ENCODE measurements around the gene PLXND1.

PLXND1 gene

DNA sequence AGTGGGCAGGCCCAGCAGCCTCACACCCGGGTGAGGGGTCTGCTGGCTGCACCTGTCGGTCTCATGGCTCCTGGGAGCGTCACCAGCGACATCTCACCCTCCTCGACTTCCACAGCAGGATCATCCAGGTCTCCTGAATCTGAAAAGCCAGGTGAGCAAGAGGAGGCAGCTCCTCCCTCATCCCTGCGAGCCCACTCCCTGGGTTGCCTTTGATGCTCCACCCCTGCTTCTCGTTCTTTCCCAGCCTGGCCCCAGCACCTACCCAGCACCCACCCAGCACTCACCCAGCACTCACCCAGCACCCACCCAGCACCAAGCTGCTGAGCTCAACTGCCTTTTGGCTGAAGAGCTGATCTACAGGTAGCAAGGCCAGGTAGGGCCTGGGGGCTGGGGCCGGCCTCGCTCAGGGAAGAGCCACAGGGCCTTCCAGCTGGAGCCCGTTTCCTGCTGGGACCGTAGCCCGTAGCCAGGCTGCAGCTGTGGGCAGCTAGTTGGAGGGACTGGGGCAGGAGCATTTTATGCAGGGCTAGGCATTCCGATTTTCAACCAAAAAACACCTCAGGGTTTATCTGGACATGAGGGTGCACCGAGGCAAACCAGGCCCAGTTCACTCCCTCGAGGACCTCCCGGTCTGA lies 63.2 kb downstream of the PLXND1 start, which contains the start of gene H1-8:
TSS of gene H1-8 (plus strand) at position 20 of the 635 bp plus-strand sequence. CDS start at position 64, 44 bp downstream.
- no peak for DNase-seq

DNA sequence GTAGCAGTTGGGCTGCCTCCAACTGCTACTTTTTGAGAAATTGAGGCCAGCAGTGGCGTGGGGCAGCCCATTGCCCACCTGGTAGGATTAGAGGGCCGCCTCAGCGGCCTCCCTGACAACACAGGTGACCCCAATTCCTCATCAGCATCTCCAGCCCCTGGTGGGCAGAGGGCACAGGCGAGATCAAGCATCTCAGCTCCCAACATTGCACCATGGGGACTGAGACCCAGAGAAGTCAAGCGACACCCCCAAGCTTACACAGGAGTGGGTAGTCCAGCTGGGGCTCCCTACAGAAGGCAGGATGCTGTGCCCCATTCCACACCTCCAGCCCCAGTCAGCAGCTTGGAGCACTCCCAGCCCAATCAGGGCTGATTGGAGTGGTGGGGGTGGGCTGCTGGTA lies 63.7 kb downstream of the PLXND1 start:
- DNase-seq = no peak

DNA sequence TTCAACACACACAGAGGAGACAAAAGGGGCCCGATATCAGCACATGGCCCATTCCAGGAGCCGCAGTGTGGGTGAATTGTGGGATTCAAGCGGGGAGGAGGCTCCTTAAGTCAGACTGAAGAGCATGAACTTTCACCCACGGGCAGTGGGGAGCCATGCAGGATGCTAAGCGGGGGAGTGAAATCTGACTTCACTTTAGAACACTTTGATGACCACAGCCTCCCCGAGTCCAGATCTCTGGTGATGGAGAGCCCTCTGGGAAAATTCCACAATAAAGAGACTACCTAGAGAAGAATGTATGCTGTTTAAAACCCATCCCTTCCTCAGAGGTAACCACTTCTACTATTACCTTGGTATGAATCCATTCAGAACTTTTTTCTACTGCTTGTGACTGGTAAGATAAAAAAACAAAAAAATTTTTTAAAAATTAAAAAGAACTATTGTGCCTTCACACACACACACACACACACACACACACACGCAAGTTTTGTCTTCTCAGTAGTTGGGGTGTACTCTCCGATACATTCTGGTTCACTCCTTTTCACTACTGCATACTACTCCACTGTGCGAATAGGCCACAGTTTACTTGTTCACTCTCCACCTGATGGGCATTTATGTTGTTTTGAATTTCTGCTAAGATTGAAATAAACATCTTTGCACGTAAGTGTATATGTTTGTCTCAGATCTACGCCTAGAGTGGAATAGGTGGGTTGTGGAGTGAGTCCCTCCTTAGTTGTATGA lies 65.5 kb downstream of the PLXND1 start:
- no peak for DNase-seq

DNA sequence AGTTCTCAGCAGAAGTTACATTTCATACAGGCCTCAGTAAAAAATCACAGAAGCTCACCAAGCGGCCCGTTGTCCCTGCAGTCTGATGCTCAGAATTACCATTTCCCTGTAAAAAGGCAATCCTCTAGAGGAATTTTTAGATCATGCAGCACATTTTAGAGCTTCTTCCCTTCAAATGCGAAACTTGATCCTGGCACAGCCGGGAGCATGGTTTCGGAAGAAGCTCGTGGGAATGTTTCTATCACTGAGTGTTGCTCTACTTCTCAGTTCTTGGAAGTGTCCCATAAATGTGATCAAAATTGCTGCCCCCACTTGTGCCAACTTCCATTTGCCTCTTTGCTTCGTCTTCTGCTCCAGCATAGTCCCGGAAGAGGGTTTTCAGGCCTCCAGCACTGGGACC lies 67.3 kb downstream of the PLXND1 start:
- no peak for DNase-seq

DNA sequence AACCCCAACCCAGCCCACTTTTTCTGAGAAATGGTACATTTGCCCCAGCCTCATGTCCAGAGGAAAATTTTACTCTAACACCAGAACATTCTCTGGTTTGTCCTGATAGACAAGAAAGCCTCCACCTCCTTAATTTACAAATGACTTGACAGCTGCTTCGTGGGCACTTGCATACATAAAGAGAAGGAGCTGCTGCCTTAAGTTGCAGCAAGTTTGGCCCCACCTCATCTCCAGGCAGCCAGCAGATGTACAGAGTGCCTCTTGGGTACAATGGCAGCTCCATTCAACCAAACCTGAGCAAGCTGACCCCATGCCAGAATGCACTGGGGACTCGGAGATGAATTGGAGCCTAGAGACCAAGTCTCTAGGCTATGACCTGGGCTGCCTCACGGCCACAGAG lies 69.7 kb downstream of the PLXND1 start:
- no peak for DNase-seq

DNA sequence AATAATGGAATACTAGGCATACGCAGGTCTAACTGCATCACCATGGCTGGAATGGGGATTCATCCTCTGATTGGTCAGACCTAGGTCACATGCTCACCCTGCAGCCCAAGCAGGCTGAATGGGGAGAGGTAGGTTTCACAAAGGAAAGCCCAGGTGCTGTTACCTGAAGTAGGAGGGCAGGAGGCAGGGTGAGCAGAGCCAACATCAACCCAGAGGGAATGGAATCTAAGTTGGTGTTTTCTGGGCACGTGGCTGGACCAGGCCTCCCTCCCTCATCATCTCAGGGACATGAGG lies 70.2 kb downstream of the PLXND1 start:
- no peak for DNase-seq

DNA sequence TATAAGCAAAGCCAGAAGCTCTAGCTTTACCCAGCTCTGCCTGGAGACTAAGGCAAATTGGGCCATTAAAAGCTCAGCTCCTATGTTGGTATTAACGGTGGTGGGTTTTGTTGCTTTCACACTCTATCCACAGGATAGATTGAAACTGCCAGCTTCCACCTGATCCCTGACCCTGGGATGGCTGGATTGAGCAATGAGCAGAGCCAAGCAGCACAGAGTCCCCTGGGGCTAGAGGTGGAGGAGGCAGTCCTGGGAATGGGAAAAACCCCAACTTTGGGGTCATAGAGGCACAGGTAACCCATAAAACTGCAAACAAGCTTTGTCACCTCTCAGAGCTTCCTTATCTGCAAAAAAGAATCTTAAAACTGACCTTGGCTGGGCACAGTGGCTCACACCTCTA lies 71.4 kb downstream of the PLXND1 start:
- no peak for DNase-seq

DNA sequence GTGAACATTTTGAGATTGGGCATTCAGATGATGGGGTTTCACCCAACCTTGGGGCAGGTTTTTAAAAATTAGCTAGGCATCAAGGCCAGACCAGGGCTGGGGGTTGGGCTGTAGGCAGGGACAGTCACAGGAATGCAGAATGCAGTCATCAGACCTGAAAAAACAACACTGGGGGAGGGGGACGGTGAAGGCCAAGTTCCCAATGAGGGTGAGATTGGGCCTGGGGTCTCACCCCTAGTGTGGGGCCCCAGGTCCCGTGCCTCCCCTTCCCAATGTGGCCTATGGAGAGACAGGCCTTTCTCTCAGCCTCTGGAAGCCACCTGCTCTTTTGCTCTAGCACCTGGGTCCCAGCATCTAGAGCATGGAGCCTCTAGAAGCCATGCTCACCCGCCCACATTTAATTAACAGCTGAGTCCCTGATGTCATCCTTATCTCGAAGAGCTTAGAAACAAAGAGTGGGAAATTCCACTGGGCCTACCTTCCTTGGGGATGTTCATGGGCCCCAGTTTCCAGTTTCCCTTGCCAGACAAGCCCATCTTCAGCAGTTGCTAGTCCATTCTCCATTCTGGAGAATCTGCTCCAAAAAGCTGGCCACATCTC lies 71.9 kb downstream of the PLXND1 start:
- no peak for DNase-seq

DNA sequence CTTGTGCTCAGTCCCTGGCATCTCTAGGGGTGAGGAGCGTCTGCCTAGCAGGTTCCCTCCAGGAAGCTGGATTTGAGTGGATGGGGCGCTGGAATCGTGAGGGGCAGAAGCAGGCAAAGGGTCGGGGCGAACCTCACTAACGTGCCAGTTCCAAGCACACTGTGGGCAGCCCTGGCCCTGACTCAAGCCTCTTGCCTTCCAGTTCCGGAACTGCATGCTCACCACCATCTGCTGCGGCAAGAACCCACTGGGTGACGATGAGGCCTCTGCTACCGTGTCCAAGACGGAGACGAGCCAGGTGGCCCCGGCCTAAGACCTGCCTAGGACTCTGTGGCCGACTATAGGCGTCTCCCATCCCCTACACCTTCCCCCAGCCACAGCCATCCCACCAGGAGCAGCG lies 73.1 kb downstream of the PLXND1 start:
- no peak for DNase-seq

DNA sequence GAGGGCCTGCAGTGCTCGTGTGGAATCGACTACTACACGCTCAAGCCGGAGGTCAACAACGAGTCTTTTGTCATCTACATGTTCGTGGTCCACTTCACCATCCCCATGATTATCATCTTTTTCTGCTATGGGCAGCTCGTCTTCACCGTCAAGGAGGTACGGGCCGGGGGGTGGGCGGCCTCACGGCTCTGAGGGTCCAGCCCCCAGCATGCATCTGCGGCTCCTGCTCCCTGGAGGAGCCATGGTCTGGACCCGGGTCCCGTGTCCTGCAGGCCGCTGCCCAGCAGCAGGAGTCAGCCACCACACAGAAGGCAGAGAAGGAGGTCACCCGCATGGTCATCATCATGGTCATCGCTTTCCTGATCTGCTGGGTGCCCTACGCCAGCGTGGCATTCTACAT lies 74.2 kb downstream of the PLXND1 start:
- no peak for DNase-seq

DNA sequence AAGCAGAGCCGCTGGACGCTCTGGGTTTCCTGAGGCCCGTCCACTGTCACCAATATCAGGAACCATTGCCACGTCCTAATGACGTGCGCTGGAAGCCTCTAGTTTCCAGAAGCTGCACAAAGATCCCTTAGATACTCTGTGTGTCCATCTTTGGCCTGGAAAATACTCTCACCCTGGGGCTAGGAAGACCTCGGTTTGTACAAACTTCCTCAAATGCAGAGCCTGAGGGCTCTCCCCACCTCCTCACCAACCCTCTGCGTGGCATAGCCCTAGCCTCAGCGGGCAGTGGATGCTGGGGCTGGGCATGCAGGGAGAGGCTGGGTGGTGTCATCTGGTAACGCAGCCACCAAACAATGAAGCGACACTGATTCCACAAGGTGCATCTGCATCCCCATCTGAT lies 74.8 kb downstream of the PLXND1 start:
- DNase-seq = no peak

DNA sequence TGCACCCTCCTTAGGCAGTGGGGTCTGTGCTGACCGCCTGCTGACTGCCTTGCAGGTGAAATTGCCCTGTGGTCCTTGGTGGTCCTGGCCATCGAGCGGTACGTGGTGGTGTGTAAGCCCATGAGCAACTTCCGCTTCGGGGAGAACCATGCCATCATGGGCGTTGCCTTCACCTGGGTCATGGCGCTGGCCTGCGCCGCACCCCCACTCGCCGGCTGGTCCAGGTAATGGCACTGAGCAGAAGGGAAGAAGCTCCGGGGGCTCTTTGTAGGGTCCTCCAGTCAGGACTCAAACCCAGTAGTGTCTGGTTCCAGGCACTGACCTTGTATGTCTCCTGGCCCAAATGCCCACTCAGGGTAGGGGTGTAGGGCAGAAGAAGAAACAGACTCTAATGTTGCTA lies 75.7 kb downstream of the PLXND1 start:
- no peak for DNase-seq

DNA sequence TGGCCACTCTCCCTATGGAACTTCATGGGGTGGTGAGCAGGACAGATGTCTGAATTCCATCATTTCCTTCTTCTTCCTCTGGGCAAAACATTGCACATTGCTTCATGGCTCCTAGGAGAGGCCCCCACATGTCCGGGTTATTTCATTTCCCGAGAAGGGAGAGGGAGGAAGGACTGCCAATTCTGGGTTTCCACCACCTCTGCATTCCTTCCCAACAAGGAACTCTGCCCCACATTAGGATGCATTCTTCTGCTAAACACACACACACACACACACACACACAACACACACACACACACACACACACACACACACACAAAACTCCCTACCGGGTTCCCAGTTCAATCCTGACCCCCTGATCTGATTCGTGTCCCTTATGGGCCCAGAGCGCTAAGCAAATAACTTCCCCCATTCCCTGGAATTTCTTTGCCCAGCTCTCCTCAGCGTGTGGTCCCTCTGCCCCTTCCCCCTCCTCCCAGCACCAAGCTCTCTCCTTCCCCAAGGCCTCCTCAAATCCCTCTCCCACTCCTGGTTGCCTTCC lies 76.2 kb downstream of the PLXND1 start:
- DNase-seq = no peak

DNA sequence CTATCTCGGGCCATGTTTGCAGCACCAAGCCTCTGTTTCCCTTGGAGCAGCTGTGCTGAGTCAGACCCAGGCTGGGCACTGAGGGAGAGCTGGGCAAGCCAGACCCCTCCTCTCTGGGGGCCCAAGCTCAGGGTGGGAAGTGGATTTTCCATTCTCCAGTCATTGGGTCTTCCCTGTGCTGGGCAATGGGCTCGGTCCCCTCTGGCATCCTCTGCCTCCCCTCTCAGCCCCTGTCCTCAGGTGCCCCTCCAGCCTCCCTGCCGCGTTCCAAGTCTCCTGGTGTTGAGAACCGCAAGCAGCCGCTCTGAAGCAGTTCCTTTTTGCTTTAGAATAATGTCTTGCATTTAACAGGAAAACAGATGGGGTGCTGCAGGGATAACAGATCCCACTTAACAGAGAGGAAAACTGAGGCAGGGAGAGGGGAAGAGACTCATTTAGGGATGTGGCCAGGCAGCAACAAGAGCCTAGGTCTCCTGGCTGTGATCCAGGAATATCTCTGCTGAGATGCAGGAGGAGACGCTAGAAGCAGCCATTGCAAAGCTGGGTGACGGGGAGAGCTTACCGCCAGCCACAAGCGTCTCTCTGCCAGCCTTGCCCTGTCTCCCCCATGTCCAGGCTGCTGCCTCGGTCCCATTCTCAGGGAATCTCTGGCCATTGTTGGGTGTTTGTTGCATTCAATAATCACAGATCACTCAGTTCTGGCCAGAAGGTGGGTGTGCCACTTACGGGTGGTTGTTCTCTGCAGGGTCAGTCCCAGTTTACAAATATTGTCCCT lies 76.9 kb downstream of the PLXND1 start:
- DNase-seq = no peak

DNA sequence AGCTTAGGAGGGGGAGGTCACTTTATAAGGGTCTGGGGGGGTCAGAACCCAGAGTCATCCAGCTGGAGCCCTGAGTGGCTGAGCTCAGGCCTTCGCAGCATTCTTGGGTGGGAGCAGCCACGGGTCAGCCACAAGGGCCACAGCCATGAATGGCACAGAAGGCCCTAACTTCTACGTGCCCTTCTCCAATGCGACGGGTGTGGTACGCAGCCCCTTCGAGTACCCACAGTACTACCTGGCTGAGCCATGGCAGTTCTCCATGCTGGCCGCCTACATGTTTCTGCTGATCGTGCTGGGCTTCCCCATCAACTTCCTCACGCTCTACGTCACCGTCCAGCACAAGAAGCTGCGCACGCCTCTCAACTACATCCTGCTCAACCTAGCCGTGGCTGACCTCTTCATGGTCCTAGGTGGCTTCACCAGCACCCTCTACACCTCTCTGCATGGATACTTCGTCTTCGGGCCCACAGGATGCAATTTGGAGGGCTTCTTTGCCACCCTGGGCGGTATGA lies 77.8 kb downstream of the PLXND1 start, which contains the start of gene RHO:
TSS of gene RHO (plus strand) at position 51 of the 512 bp plus-strand sequence. CDS start at position 146, 95 bp downstream.
- no peak for DNase-seq

DNA sequence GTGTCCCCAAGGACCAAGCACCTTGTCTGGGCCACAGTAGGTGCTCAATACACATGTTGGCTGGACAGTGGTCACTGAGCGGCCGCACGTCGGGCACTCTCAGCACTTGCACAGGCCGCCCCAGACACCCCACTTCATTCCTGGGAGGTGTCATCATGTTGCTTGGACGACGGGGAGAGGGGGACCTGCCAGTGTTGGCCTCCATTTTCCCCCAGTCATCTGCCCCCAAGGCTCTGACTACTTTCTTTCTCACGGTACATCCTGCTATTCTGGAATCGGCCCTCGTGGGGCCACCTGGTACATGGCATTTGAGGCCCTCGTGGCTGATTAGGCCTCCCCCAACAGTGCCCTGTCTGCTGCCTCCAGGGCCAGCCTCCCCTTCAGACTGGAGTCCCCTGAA lies 79.2 kb downstream of the PLXND1 start:
- no peak for DNase-seq

DNA sequence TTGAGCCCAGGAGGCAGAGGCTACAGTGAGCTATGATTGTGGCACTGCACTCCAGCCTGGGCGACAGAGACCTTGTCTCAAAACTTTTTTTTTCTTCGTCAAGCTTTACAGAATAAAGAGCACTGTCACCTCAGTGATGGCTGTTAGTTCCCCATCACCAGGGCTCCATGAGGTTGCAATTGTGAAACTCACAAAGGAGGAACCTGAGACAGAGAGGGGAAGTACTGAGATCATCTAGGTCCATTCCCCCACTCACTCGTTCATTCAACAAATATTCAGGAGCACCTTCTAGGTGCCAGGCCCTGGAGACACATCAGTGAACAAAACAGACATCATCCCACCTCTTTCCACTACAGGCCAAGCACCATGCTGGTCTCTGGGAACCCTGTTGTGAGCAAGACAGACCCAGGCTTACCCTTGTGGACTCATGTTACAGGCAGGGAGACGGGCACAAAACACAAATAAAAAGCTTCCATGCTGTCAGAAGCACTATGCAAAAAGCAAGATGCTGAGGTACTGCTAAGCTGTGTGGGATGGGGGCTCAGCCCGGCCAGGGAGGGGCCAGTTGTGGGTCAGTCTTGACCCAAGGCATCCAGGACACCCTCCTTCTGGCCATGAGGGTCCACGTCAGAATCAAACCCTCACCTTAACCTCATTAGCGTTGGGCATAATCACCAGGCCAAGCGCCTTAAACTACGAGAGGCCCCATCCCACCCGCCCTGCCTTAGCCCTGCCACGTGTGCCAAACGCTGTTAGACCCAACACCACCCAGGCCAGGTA lies 80.2 kb downstream of the PLXND1 start:
- no peak for DNase-seq

DNA sequence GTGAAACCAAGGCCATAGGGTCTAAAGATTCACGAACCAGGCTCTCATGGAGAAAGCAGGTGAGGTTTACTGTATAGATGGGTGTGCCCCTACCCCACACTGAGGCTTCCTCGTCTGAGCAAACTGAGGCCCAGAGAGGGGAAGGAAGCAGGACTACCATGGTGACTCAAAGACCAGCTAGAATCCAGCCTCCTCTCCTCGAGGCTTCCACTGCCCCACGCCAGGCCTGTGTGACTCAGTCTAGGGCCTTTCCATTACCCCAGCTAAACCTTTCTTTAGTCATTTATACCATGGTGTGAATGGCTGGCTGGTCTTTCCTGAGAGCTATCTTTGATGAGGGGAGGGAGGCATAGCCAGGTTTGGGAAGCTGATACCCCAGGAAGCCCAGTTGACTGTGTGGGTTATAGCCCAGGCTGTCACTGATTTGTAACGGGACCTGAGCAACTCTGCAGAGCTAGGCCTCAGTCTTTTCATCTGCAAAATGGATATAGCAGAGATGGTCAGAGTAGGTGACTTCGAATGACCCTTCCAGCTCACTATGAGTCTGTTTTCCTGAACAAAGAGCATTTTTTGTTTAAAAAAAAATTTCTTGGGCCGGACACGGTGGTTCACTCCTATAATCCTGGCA lies 81.0 kb downstream of the PLXND1 start:
- DNase-seq = no peak

DNA sequence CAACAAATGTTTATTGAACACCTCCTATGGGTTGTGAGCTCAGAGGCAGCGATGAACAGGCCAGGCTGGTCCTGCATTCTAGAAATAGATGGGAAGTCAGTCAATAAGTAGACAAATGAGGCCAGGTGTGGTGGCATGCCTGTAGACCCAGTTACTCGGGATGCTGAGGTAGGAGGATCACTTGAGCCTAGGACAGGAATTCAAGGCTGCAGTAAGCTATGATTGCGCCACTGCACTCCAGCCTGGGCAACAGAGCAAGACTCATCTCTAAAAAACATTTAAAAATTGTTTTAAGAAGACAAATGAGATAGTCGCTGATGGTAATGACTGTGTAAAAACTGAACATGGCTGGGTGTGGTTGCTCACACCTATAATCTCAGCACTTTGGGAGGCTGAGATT lies 82.4 kb downstream of the PLXND1 start:
- DNase-seq = no peak

DNA sequence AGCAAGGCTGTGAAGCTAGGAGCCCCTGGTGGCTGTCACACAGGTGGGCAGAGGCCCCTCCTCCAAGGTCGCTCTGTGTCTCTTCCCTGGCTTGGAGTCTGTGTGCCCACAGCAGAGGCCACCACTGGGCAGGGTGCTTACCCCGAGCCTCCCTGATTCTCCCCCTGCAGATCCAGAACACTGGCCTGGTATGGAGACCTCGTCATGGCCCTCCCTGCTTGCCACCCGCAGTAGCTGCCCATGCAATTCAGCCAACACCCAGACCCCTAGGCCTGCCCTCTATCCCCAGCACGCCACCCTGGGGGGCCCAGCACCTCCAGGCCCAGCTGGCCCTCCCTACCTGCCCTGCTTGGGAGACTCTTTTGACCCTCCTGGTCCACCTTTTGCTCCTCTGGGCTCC lies 83.5 kb downstream of the PLXND1 start:
- DNase-seq = no peak

DNA sequence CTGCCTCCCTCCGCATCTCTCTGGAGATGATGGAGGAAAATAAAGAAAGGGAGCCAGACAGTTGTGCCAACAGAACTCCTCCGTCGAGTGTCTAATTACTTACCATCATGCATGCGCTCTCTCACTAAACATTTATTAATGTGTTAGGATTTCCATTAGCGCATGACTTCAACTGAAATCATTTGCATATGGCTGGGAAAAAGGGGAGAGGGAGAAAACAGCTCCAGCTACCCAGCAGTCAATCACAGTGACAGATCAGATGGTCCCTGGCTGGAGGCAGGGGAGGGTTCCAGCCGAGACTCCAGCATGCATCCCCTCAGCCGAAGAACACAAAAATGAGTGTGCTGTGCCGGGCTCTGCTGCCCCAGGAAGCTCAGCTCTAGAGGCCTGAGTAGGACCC lies 84.9 kb downstream of the PLXND1 start:
- DNase-seq = no peak

DNA sequence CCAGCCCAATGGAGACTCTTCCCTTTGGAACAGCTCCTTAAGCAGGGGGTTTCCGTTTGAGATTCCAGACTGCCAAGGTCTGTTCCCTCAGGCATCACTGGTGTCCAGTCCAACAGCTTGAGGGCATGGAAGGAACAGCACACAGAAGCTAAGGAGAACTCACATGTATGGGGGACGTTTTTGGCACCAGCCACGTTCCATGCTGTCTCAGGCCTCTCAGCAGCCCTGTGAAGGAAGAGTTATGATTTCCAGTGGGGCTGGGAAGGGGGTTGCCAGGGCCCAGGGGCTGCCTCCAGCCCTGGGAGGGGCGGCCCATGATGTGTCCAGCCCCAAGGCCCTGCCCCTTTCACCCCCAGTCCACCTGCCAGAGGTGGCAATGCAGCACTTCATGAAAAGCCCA lies 85.5 kb downstream of the PLXND1 start:
- no peak for DNase-seq
